Esophagus muscularis mucosa (tissue), 4 donors: ENCODE measurements around the gene PLEKHG4B. TPM values are rescaled to one million over a fixed set of nuclear protein-coding genes. Genes with fewer than 3 reads are reported as not detected.

Source experiments
- DNase-seq: peaks from one replicate; pipeline ENCODE4 v3.0.0-alpha.2; 2017; ENCODE audit errors: extremely low spot score
- H3K27ac ChIP-seq, 4 donors: fragments of 200-600 bp; sonication (generic); replicated peaks in 1 of 4; 1 replicate in 3 of 4; 2 replicates in 1 of 4; pipeline ENCODE4 v1.5.1; 2016 to 2019; ENCODE audit warnings: mild to moderate bottlenecking in 1 of 4
- H3K27me3 ChIP-seq, 4 donors: fragments of 200-600 bp; sonication (generic); one replicate each; pipeline versions ENCODE4 v1.5.1 to v1.6.0; 2016 to 2019
- H3K36me3 ChIP-seq, 4 donors: fragments of 200-600 bp; sonication (generic); one replicate each; pipeline ENCODE4 v1.5.1; 2016 to 2019
- H3K4me1 ChIP-seq, 4 donors: fragments of 200-600 bp; sonication (generic); one replicate each; pipeline ENCODE4 v1.5.1; 2016 to 2019
- H3K4me3 ChIP-seq, 4 donors: fragments of 200-600 bp; sonication (generic); 1 replicate in 2 of 4; 2 replicates in 2 of 4; pipeline ENCODE4 v1.5.1; 2016 to 2019; ENCODE audit warnings: mild to moderate bottlenecking in 4 of 4, moderate library complexity in 1 of 4
- H3K9me3 ChIP-seq, 4 donors: fragments of 200-600 bp; sonication (generic); 1 replicate in 3 of 4; 2 replicates in 1 of 4; pipeline ENCODE4 v1.5.1; 2016 to 2019
- EP300 ChIP-seq: sonication (generic); formaldehyde crosslinking; IDR thresholded peaks from one replicate; pipeline ENCODE4 v1.6.1; 2017; ENCODE audit warnings: antibody characterized with exemption
- POLR2A ChIP-seq: fragments of 450-650 bp; IDR thresholded peaks from one replicate; pipeline ENCODE4 v1.6.1; 2017; ENCODE audit warnings: antibody characterized with exemption, moderate library complexity, mild to moderate bottlenecking, low read depth
- POLR2AphosphoS5 ChIP-seq, 2 donors: sonication (generic); formaldehyde crosslinking; IDR thresholded peaks; one replicate each; pipeline ENCODE4 v1.6.1; 2017; ENCODE audit warnings: antibody characterized with exemption in 2 of 2
- WGBS: methylation state at CpG from one replicate; pipeline ENCODE4 v1.1.5; 2018; 5-methylcytosine and 5-hydroxymethylcytosine counted together
- intact Hi-C: fragments of 100-400 bp; cut with DNase I; formaldehyde crosslinking; loops from one replicate; pipeline ENCODE4 v1.15.1; 2023
- total RNA-seq, 4 donors: library from RNA; depleted of rRNA; stranded (reverse); fragments of >200 nt; gene quantifications; one replicate each; pipeline versions ENCODE4 v1.1.0 to v1.2.1, GENCODE V29; 2016
- TF ChIP-seq, protein P1 (sequence below), 3 experiments: fragments of 200-600 bp in 2 of 3; fragments of 450-650 bp in 1 of 3; sonication (generic) in 2 of 3; IDR thresholded peaks; one replicate each; pipeline ENCODE4 v1.5.1; 2017 to 2019; ENCODE audit warnings: antibody characterized with exemption in 3 of 3, mild to moderate bottlenecking in 2 of 3, moderate library complexity in 1 of 3

PLEKHG4B gene
- total RNA-seq, 4 donors from 2014 or later = under 0.01 to 0.46 TPM; not detected in 2

DNA sequence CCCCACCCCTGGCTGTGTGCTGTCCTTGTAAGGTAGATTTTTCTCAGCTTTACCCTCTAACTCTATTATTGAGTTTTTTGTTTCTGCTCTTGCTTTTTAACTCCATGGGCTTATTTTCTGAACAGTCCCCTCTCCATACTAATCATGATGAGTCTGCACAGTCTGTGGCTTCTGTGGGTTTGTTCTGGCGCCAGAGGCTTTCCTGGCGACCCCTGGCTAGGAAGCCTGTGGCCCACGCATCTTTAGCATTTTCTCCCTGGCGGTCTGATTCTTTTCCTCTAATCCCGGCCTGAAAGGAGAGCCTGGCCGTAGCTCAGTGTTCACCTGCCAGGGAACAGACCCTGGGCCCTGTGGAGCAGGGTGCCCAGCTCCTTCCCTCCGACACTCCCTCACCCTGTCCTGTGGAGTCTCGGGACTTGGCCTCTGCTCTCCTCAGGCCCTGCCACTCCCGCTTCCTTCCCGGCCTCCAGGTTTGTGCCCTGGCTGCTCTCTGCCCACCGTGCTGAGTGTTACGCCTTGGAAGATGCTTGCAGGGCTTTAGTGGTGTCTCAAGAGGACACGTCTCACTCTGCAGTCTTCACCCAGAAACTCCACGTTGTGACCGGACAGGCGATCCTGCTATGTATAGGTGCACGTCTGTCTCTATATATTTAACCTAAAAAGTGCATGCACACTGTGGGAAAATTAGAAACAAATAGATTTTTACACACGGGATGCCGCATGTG lies 67.6 kb downstream of the PLEKHG4B start:
- TF ChIP-seq, protein P1, sequence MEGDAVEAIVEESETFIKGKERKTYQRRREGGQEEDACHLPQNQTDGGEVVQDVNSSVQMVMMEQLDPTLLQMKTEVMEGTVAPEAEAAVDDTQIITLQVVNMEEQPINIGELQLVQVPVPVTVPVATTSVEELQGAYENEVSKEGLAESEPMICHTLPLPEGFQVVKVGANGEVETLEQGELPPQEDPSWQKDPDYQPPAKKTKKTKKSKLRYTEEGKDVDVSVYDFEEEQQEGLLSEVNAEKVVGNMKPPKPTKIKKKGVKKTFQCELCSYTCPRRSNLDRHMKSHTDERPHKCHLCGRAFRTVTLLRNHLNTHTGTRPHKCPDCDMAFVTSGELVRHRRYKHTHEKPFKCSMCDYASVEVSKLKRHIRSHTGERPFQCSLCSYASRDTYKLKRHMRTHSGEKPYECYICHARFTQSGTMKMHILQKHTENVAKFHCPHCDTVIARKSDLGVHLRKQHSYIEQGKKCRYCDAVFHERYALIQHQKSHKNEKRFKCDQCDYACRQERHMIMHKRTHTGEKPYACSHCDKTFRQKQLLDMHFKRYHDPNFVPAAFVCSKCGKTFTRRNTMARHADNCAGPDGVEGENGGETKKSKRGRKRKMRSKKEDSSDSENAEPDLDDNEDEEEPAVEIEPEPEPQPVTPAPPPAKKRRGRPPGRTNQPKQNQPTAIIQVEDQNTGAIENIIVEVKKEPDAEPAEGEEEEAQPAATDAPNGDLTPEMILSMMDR (IDR thresholded peaks at IDR 0.05) = no peak
- no peak for TF ChIP-seq EP300
- TF ChIP-seq POLR2A = no peak
- TF ChIP-seq POLR2AphosphoS5 (IDR thresholded peaks at IDR 0.05) = no peak
- H3K36me3 ChIP-seq = no peaks in the 10 kb centered on the region
- H3K4me1 ChIP-seq = no peaks in the 10 kb centered on the region
- H3K27me3 ChIP-seq = peaks cover 0 to 46% (median 0%) of the 10 kb centered on the region in 4 donors
- H3K27ac ChIP-seq = no peak overlapping the region
- 74% methylated on average over 18 of the region's 19 CpGs for WGBS
- intact Hi-C loops = no loop called here
- no peak for DNase-seq
- no peak overlapping the region for H3K4me3 ChIP-seq
- no peaks in the 10 kb centered on the region for H3K9me3 ChIP-seq

DNA sequence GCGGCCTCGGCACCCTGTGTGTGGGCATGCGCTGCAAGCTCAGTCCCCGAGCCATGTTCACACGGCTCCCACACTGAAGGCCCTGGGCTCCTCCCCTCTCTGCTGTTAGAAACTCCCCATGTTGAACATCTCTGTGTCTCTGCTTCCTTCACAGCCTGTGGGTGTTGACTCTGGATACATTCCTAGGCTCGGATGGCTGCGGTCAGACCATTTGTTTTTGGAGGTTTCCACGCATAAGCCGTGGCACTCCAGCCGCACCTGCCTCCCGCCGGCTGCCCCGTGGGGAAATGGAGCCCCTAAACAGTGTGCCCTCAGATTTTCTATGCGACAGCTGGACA lies 68.2 kb downstream of the PLEKHG4B start:
- H3K4me1 ChIP-seq = no peaks in the 10 kb centered on the region
- intact Hi-C loops = no loop called here
- no peaks in the 10 kb centered on the region for H3K9me3 ChIP-seq
- H3K27ac ChIP-seq = no peak overlapping the region
- no peak overlapping the region for H3K4me3 ChIP-seq
- H3K36me3 ChIP-seq = no peaks in the 10 kb centered on the region
- TF ChIP-seq POLR2A (no peak), POLR2AphosphoS5 (IDR thresholded peaks at IDR 0.05) (no peak), EP300 (no peak)
- TF ChIP-seq, protein P1 (IDR thresholded peaks at IDR 0.05) = no peak
- DNase-seq = no peak
- H3K27me3 ChIP-seq = peaks cover 0 to 46% (median 0%) of the 10 kb centered on the region in 4 donors
- 73% methylated on average over 14 of the region's 14 CpGs for WGBS

DNA sequence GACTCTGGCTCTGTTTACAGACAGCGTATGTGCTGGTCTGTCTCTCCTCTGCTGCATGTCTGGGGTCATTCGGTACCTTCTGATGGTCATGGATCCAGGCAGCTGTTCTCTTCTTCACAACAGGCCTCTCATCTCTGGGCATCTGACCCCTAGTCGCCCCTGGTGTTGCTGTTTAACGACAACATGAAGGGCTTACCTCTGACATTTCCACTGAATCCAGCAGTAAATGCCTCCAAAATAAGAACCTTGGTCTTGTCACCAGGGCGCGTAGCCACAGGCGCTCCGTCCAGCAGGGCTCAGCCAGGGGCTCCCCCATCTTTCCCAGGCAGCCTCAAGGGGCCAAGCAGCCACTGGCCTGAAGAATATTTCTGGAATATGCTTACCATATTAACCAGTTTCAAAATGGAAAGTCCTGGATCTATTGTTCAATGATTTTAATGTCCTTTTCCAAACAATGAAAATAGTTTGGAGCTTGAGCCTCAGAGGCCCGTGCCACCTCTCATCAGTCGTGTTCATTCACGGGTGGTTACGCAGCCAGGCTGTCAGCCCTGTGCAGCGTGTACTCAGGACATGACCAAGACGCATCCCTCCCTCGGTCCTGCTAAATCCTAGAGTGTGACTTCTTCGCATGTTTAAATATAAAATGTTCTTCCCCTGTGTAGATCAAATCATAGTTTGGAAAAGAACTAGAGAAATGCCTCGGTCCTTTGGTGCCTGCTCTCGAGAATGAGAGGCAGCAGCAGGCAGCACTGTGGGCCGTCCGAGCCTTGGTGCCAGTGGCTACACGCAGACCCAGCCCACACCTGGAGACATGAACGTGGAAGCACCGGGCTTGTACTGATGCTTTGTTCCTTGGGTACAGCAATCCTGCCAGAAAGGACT lies 69.2 kb downstream of the PLEKHG4B start:
- Histone ChIP-seq H3K27ac (no peak overlapping the region), H3K9me3 (no peaks in the 10 kb centered on the region), H3K4me1 (no peaks in the 10 kb centered on the region), H3K27me3 (peaks cover 0 to 46% (median 0%) of the 10 kb centered on the region in 4 donors), H3K36me3 (no peaks in the 10 kb centered on the region), H3K4me3 (no peak overlapping the region)
- 92% methylated on average over 23 of the region's 23 CpGs for WGBS
- intact Hi-C loops = no loop called here
- TF ChIP-seq POLR2A (no peak), POLR2AphosphoS5 (IDR thresholded peaks at IDR 0.05) (no peak), EP300 (no peak)
- TF ChIP-seq, protein P1 (IDR thresholded peaks at IDR 0.05) = no peak
- DNase-seq = no peak

DNA sequence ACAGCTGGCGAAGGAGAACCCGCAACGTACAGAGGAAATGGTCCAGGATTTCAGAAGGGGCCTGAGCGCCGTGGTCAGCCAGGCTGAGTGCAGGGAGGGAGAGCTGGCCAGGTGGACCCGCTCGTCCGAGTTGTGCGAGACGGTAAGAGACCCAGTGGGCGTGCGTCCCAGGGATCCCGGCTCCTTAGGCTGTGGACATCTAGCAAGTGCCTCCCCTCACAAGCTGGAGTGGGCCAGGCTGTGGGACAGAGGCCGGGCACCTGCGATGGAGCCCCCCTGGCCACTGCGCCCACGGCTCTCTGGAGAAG lies 69.8 kb downstream of the PLEKHG4B start:
- Histone ChIP-seq H3K27ac (no peak overlapping the region), H3K4me1 (no peaks in the 10 kb centered on the region), H3K9me3 (no peaks in the 10 kb centered on the region), H3K27me3 (peaks cover 0 to 46% (median 0%) of the 10 kb centered on the region in 4 donors), H3K36me3 (no peaks in the 10 kb centered on the region), H3K4me3 (no peak overlapping the region)
- DNase-seq = no peak
- WGBS = 89% methylated on average over 17 of the region's 17 CpGs
- TF ChIP-seq POLR2AphosphoS5 (IDR thresholded peaks at IDR 0.05) (no peak), POLR2A (no peak), EP300 (no peak)
- TF ChIP-seq, protein P1 (IDR thresholded peaks at IDR 0.05) = no peak
- intact Hi-C loops = no loop called here
